Endometrial microvascular endothelial cells (primary cell): ENCODE data around the gene AUTS2. TPM values are rescaled to one million over a fixed set of nuclear protein-coding genes. Genes with fewer than 3 reads are reported as not detected.

Source experiments
- in situ Hi-C: cut with HindIII; loops from 2 replicates; pipeline ENCODE4 v1.10.0; 2017; ENCODE audit warnings: low sequenced_read_pairs, low pct_unique_long_range_greater_than_20kb; ENCODE audit errors: inconsistent ontology term
- total RNA-seq: library from RNA; depleted of rRNA; stranded (reverse); fragments of >200 nt; gene quantifications from one replicate; pipeline ENCODE4 v1.2.3, GENCODE V29; 2015; ENCODE audit errors: inconsistent ontology term

AUTS2 gene
- total RNA-seq = 0.09 TPM

DNA sequence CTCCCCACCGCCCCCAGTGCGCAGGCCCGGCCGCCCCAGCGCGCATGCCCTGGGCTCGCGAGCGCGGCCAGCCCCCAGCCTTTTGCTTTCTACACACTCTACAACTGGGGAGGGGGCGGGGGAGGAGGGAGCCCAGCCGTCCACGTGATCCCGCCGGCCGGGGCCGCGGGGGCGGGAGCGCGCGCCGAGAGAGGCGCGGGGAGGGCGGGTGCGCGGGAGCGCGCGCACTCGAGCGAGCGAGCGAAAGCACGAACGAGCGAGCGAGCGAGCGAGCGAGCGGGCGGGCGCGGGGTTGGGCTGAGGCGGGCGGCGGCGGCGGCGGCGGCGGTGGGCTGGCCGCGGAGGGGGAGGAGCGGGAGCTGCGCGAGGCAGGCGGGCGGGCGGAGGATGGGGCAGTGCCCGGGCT is at the start of gene AUTS2:
AUTS2 (plus strand) TSS at position 395 of the 406 bp plus-strand sequence. CDS start 1,179 bp downstream, outside the sequence.
- in situ Hi-C loops = no loop called here

GRCh38 chr7:69550991-69551390 is 47.3 kb upstream of the AUTS2 start:
- in situ Hi-C loops = no loop called here

- in situ Hi-C loops = no loop called here
These were observed 45.1 kb upstream of the AUTS2 start for GRCh38 chr7:69553190-69553589.

DNA sequence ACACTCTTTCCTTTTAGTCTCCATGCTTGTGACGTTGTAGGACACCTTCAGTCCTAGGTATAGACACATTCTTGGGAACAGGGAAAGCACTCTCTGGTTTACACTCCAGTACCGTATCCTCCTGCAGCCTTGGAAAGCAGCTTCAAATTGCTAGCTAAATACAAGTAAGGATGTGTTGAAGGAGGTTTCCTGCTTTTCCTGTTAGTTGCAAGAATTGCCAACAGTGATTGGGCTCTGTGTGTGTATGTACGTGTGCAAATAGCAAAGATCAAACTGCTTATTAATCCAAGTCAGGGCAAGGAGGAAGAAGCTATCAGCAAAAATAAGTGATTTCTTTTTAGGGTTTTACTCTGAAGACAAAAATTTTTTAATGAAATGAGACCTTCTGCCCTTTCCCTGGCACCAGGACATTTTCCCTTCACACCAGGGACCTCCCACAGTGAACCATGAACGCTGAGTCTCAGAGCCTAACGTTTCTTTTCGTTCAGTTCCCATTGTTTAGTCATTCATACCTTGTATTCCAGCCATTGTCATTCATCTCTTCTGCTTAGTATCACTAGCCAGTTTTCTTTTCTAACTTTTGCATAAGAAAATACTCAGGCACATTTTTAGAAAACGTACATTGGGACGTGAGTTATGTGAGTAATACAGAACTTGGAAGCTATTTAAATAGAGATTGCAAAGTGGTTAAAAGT is 36.9 kb upstream of the AUTS2 start:
- in situ Hi-C loops = no loop called here

DNA sequence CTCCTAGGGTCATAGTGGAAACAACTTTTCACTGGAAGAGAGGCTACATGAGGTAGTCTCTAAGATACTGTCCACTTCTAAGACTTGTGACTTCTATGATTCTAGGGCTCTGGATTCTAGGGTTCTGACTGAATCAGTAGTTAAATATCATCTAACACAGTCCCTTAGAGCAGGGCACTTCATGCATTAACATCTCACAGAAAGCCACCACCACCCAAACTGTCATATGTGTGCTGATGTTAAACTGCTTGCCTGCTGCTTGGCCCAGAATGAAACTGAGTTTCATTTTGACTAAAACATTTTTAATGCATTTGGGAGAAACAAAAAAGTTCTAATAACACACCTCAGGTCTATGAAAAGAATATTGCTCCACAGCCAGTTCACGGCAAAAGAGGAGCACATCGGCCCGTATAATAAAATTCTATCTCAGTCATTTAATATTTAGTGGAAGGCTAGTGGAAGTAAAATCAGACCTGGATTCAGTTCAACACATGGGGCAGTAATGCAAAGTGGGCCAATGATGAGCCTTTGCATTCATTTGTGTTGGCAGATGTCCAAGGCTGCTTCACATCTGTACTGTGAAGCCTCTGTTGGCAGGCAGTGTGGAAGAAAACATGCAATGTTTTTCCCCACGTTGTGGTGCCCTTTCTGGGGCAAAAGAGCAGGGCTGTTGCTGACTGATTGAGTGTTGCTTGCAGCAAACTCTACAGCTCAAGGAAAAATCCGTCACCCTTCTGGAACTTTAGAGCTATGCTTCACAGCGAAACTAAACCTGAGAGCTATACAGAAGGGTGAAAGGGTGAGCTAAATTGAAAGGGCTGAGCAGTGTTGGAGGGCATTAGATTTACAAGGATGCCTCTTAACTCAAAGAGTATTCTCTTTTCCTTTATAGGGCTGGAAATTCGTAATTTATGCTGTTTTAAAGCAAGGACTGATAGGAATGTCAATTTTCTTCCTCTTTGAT is 33.5 kb upstream of the AUTS2 start:
- in situ Hi-C loops = no loop called here

GRCh38 chr7:69567800-69568199 is 30.5 kb upstream of the AUTS2 start:
- in situ Hi-C loops = no loop called here

DNA sequence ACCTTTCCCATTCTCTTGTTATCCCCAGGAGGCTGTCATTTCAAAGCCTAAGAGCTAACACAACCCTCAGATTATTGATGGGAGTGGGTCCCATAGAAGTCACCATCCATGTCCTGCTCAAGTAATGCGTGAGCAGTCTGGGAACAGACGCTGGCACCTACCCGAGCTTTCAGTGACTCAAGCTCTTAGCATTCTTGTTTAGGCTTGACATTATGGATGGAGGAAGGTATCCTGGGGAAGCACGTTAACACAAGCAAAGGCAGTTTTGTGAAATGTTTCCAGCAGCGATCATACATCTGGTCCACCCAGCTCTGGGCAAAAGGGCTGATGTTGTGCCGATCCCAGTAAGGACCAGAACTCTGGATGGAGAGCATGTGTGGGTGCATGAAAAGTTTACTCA is 30.0 kb upstream of the AUTS2 start:
- in situ Hi-C loops = no loop called here

DNA sequence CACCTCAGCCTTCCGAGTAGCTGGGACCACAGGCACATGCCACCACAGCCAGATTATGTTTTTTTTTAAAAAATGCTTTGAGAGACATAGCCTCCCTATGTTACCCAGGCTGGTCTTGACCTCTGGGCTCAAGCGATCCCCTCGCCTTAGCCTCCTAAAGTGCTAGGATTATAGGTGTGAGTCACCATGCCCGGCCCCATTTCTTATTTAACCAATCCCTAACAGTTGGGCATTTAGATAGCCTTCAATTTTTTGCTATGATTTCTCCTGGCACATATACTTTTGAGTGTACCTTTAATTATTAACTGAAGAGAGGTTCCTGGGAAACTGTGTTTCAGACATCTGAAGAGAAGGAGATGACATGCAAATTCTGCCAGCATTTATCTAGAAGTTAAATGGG is 22.6 kb upstream of the AUTS2 start:
- in situ Hi-C loops = no loop called here

DNA sequence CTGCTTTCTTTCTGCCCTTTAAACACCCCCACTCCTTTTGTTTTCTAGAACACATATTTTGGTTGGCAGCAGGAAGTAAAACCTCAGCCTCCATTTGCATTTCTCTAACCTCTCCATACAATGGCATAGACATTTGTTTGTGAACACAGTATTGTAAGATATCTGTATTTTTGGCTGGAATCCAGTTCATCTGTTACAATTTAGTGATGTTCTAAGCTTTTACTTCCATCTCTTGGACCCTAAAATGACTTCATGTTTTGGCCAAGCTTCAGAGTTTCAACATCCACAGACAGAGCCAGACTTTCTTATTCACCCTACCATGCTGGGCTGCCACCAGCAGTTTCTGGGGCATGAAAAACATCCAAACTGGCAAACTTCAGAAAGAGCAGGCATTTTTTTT is 21.1 kb upstream of the AUTS2 start:
- in situ Hi-C loops = no loop called here

GRCh38 chr7:69585169-69585568 is 13.1 kb upstream of the AUTS2 start:
- in situ Hi-C loops = no loop called here

DNA sequence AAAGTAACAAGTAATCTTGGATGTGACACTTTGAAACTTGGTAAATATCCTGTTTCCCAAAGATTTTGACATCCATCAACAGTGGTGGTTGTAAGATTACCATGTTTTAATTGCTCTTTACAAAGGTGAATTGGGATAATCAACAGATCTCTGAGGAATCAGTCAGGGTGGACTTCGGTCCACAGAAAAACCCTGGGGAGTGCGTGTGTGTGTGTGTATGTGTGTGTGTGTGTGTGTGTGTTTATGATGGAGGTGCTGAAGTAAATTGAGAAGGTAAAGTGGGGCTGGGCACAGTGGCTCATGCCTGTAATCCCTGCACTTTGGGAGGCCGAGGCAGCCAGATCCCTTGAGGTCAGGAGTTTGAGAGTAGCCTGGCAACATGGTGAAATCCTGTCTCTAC is 12.0 kb upstream of the AUTS2 start:
- in situ Hi-C loops = no loop called here

DNA sequence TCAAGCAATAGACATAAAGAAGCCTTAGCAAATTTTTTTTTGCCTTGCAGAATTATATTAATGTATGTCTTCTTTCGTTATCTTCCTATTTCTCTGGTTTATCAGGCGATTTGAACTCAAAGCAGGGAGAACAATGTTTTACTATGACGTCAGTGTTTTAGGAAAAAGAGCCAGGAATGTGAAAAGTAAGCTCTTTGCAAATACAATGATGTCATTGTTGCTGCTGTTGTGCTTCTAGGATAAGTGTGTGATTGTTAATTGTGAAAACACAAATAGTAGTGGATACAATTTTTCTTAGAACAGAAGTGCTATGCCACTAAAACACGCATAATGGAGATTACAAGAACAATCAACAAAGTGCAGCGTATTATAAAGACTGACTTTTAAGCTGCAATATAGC is 9.5 kb upstream of the AUTS2 start:
- in situ Hi-C loops = no loop called here

- in situ Hi-C loops = no loop called here
These were observed 6.5 kb upstream of the AUTS2 start for GRCh38 chr7:69591805-69592204.

- in situ Hi-C loops = no loop called here
These were observed 4.8 kb upstream of the AUTS2 start for GRCh38 chr7:69593511-69593910.

DNA sequence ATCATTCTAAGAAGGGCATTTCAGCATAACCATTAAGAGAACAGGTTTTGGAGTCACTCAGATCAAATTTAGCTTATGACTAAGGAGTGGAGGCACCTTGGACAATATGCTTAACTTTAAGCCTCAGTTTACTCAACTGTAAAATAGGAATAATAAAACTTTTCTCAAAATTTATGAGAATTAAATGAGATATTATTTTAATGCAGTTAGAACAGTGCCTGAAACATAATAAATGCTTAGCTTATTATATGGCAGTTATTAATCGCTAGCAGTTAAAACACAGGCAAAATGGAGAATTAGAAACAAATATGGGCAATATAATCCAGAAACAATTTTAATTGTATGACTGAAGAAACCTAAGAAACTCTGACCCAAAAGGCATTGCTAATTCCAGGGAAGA is 2.9 kb upstream of the AUTS2 start:
- in situ Hi-C loops = no loop called here

GRCh38 chr7:69596056-69596455 is 2.2 kb upstream of the AUTS2 start:
- in situ Hi-C loops = no loop called here

GRCh38 chr7:69596723-69597277 is 1.5 kb upstream of the AUTS2 start:
- in situ Hi-C loops = no loop called here

DNA sequence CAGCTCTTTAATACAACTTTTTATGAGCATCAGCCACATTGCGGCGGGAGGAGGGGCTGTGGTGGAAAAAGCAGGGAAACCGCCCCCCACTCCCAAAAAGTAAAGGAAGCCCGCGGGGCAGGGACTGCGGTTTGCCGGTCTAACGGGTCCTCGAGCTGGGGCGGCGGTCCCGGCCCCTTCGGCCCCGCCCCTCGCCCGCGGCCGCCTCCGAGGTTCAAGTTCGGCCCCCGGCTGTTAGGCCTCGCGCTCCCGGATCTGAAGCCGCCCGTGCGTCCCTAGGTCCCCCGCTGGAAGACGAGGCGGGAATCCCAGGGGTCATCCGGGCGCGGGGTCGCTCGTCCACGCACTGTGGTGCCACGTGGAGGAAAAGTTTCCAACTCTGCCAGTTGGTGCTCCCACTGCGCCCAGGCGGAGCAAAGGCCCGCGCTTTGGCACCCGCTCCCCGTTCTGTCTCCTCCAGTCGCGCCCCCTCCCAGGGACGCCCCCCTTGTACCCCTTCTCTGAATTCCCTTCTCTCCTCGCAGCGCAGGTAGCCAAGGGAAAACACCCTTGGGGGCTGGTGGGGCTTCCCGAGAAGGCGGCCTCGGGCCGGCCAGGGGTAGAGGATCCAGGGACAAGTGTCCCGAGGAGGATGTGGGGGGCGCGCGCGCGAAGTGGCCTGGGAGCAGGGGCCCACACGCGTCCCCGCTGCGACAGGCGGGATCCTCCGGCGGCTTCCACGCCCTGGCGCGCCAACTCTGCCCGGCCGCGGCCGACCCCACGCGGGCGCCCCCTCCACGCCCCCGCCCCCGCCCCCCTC is 798 bp upstream of the AUTS2 start:
- in situ Hi-C loops = no loop called here
